Loucy (cell line): ENCODE data around the gene BICD2.

Experiments used
- EZH2phosphoT487 ChIP-seq: fragments of 200-600 bp; IDR thresholded peaks from 2 replicates; pipeline ENCODE4 v1.6.1; 2018; ENCODE audit warnings: antibody characterized with exemption, mild to moderate bottlenecking, moderate library complexity, borderline replicate concordance
- TF ChIP-seq, protein P1 (sequence below): fragments of 200-600 bp; sonication (generic); conservative IDR thresholded peaks from 2 replicates; pipeline ENCODE4 v1.5.1; 2014; ENCODE audit warnings: mild to moderate bottlenecking, antibody characterized with exemption, low read length

DNA sequence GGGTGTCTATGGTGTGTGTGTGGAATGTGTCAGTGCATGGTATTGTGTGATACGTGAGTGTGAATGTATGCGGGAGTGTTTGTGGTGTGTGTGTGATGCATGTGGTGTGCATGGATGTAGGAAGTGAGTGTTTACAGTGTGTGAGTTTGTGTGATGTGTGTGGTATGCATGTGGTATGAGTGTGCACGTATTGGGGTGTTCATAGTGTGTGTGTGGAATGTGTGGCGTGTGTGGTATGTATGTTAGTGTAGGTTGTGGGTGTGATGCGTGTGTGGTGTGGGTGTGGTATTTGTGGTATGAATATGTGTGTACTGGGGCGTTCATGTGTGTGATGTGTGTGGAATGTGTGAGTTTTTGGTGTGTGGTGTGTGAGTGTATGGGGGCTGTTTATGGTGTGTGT, 40.1 kb upstream of the BICD2 start:
- TF ChIP-seq, protein P1, sequence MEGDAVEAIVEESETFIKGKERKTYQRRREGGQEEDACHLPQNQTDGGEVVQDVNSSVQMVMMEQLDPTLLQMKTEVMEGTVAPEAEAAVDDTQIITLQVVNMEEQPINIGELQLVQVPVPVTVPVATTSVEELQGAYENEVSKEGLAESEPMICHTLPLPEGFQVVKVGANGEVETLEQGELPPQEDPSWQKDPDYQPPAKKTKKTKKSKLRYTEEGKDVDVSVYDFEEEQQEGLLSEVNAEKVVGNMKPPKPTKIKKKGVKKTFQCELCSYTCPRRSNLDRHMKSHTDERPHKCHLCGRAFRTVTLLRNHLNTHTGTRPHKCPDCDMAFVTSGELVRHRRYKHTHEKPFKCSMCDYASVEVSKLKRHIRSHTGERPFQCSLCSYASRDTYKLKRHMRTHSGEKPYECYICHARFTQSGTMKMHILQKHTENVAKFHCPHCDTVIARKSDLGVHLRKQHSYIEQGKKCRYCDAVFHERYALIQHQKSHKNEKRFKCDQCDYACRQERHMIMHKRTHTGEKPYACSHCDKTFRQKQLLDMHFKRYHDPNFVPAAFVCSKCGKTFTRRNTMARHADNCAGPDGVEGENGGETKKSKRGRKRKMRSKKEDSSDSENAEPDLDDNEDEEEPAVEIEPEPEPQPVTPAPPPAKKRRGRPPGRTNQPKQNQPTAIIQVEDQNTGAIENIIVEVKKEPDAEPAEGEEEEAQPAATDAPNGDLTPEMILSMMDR, result no peak
- TF ChIP-seq EZH2phosphoT487, result no peak
